HepG2 (cell line): ENCODE data around the gene ZCCHC24. TPM values are rescaled to one million over a fixed set of nuclear protein-coding genes. Genes with fewer than 3 reads are reported as not detected.

ENCODE experiments used
- ATAC-seq: fragments of 200-7000 bp; cut with Tn5 transposase; 3 replicates; pipeline ENCODE4 v1.9.1; 2020; ENCODE audit warnings: mild to moderate bottlenecking, moderate library complexity
- BruUV-seq: library from RNA; stranded (reverse); fragments of 400-500 nt; replicated peaks from 2 replicates; lab custom pipeline; 2021; lab: Mats Ljungman, UMichigan
- CTCF ChIA-PET: fragments of 300-600 bp; formaldehyde crosslinking; extraction: SDS; loops from one replicate; lab custom pipeline; 2021; ENCODE audit warnings: low total read pairs, inconsistent platforms, low intra/inter-chr PET ratio; lab: Yijun Ruan, JAX
- POLR2A ChIA-PET: fragments of 350-600 bp; sonication (Branson Sonifier 250); formaldehyde crosslinking; loops from one replicate; lab custom pipeline; 2020; ENCODE audit warnings: antibody characterized with exemption, inconsistent platforms; lab: Yijun Ruan, JAX
- DNase-seq: peaks from one replicate; pipeline ENCODE4 v3.0.0-alpha.2; 2015; ENCODE audit warnings: low spot score
- FAIRE-seq: peaks from 3 replicates; lab custom pipeline; 2011; peaks lifted over from hg19 to GRCh38; lab: Jason Lieb, UNC
- H2AFZ ChIP-seq: one replicate; pipeline ENCODE4 v1.6.1; 2011; ENCODE audit warnings: low read length, inconsistent platforms
- H3K27ac ChIP-seq: fragments of 300-600 bp; 3 replicates; pipeline ENCODE4 v1.8.0; 2011; ENCODE audit warnings: mixed run types, mild to moderate bottlenecking, mixed read lengths, low read length, inconsistent platforms; ENCODE audit not compliant: insufficient read depth; ENCODE audit errors: extremely low read length
- H3K27me3 ChIP-seq, 2 experiments: fragments of 200-600 bp in 1 of 2; 2 replicates in 1 of 2; 3 replicates in 1 of 2; pipeline versions ENCODE4 v1.6.0 to v1.8.0; 2011; ENCODE audit warnings: low read length in 2 of 2, mild to moderate bottlenecking in 2 of 2, moderate library complexity in 2 of 2, inconsistent platforms in 1 of 2; ENCODE audit not compliant: insufficient read depth in 2 of 2, control insufficient read depth in 1 of 2
- H3K36me3 ChIP-seq, 2 experiments: fragments of 200-600 bp in 1 of 2; replicated peaks in 1 of 2; 2 replicates in 1 of 2; 3 replicates in 1 of 2; pipeline versions ENCODE4 v1.5.1 to v1.8.0; 2011; ENCODE audit warnings: low read length in 2 of 2, inconsistent platforms in 1 of 2; ENCODE audit not compliant: insufficient read depth in 2 of 2, control insufficient read depth in 1 of 2
- H3K4me1 ChIP-seq: 2 replicates; pipeline ENCODE4 v1.5.1; 2012; ENCODE audit warnings: low read length, inconsistent platforms; ENCODE audit not compliant: insufficient read depth
- H3K4me2 ChIP-seq: 2 replicates; pipeline ENCODE4 v1.6.0; 2011; ENCODE audit warnings: low read depth, low read length, inconsistent platforms
- H3K4me3 ChIP-seq, 3 experiments: fragments of 200-600 bp in 1 of 3; sonication (generic), shearing (Covaris generic) in 1 of 3; replicated peaks in 1 of 3; 2 replicates each; pipeline ENCODE4 v1.5.1; 2011 to 2016; ENCODE audit warnings: low read length in 3 of 3, inconsistent platforms in 2 of 3, low read depth in 2 of 3, mild to moderate bottlenecking in 2 of 3, control low read depth in 1 of 3, mixed read lengths in 1 of 3; ENCODE audit not compliant: insufficient read depth in 1 of 3
- H3K79me2 ChIP-seq: one replicate; pipeline ENCODE4 v1.6.1; 2011; ENCODE audit warnings: low read length, inconsistent platforms; ENCODE audit not compliant: insufficient read depth
- H3K9ac ChIP-seq: 2 replicates; pipeline ENCODE4 v1.6.0; 2011; ENCODE audit warnings: mild to moderate bottlenecking, low read depth, low read length, inconsistent platforms; ENCODE audit not compliant: insufficient read depth
- H3K9me3 ChIP-seq: 2 replicates; pipeline ENCODE4 v1.5.1; 2012; ENCODE audit warnings: mild to moderate bottlenecking, low read length
- H4K20me1 ChIP-seq: 2 replicates; pipeline ENCODE4 v1.6.0; 2011; ENCODE audit warnings: inconsistent platforms, mild to moderate bottlenecking, low read length, moderate library complexity; ENCODE audit not compliant: insufficient read depth
- CBFB ChIP-seq: sonication (generic); formaldehyde crosslinking; IDR thresholded peaks from 2 replicates; pipeline ENCODE4 v1.4.0; 2020; ENCODE audit warnings: missing genetic modification reagents
- CEBPZ ChIP-seq: IDR thresholded peaks from 2 replicates; pipeline ENCODE4 v1.6.1; 2012; ENCODE audit warnings: low read length, improper control_type of control experiment
- GFI1 ChIP-seq: sonication (generic); formaldehyde crosslinking; IDR thresholded peaks from 2 replicates; pipeline ENCODE4 v1.5.0; 2020; ENCODE audit warnings: missing genetic modification reagents, mild to moderate bottlenecking, borderline replicate concordance
- MEF2D ChIP-seq: sonication (generic); formaldehyde crosslinking; IDR thresholded peaks from 2 replicates; pipeline ENCODE4 v1.5.1; 2020; ENCODE audit warnings: mild to moderate bottlenecking, missing genetic modification reagents
- NCOA2 ChIP-seq: sonication (generic); formaldehyde crosslinking; IDR thresholded peaks from 2 replicates; pipeline ENCODE4 v1.8.0; 2022; ENCODE audit warnings: inconsistent platforms
- SMAD3 ChIP-seq: sonication (generic); formaldehyde crosslinking; IDR thresholded peaks from 2 replicates; pipeline ENCODE4 v1.4.0; 2020; ENCODE audit warnings: missing genetic modification reagents
- THAP7 ChIP-seq: sonication (generic); formaldehyde crosslinking; IDR thresholded peaks from 2 replicates; pipeline ENCODE4 v1.8.1; 2023; ENCODE audit warnings: mild to moderate bottlenecking, missing genetic modification reagents
- ZBTB42 ChIP-seq: sonication (generic); formaldehyde crosslinking; IDR thresholded peaks from 2 replicates; pipeline ENCODE4 v1.5.0; 2020; ENCODE audit warnings: mild to moderate bottlenecking, missing genetic modification reagents
- ZEB1 ChIP-seq: IDR thresholded peaks from 2 replicates; pipeline ENCODE4 v1.6.1; 2012; ENCODE audit warnings: mild to moderate bottlenecking, low read depth, inconsistent platforms; ENCODE audit not compliant: insufficient replicate concordance
- ZNF10 ChIP-seq: sonication (generic); formaldehyde crosslinking; IDR thresholded peaks from 2 replicates; pipeline ENCODE4 v1.4.0; 2020; ENCODE audit warnings: mild to moderate bottlenecking, low read depth, missing genetic modification reagents, borderline replicate concordance
- ZNF468 ChIP-seq: sonication (generic); formaldehyde crosslinking; IDR thresholded peaks from 2 replicates; pipeline ENCODE4 v1.8.0; 2022; ENCODE audit warnings: mild to moderate bottlenecking, moderate library complexity, missing genetic modification reagents
- ZNF790 ChIP-seq: sonication (generic); formaldehyde crosslinking; IDR thresholded peaks from 2 replicates; pipeline ENCODE4 v1.8.0; 2022; ENCODE audit warnings: missing genetic modification reagents, mild to moderate bottlenecking, borderline replicate concordance
- ZNF839 ChIP-seq: sonication (generic); formaldehyde crosslinking; IDR thresholded peaks from 2 replicates; pipeline ENCODE4 v1.4.0; 2020; ENCODE audit warnings: missing genetic modification reagents, mild to moderate bottlenecking, borderline replicate concordance
- ZNF878 ChIP-seq: sonication (generic); formaldehyde crosslinking; IDR thresholded peaks from 2 replicates; pipeline ENCODE4 v1.8.1; 2023; ENCODE audit warnings: mild to moderate bottlenecking, missing genetic modification reagents, moderate library complexity
- WGBS: methylation state at CpG from one replicate; pipeline ENCODE4 v1.1.6; 2017; ENCODE audit warnings: low lambda C conversion rate; 5-methylcytosine and 5-hydroxymethylcytosine counted together
- in situ Hi-C: cut with HindIII; loops from 2 replicates; pipeline ENCODE4 v1.10.0; 2017; ENCODE audit warnings: low pct_unique_long_range_greater_than_20kb; ENCODE audit not compliant: extremely low pct_ligation_motif_present
- intact Hi-C: fragments of 100-400 bp; cut with micrococcal nuclease; formaldehyde crosslinking; loops from one replicate; pipeline ENCODE4 v1.10.0; 2022; ENCODE audit not compliant: unreplicated experiment
- polyA plus RNA-seq, 8 experiments: library from polyadenylated mRNA; depleted of rRNA in 3 of 8; stranded (reverse) in 7 of 8; unstranded in 1 of 8; fragments of >200 nt; fragmentation: Illumina TruSeq in 4 of 8; extraction: Trizol in 4 of 8; gene quantifications; 2 replicates each; pipeline versions ENCODE4 v1.2.1 to v1.2.3, GENCODE V29; 2011 to 2016; ENCODE audit warnings: low read depth in 4 of 8, missing spikeins in 1 of 8, mixed read lengths in 1 of 8; ENCODE audit not compliant: insufficient read depth in 1 of 8
- total RNA-seq, 5 experiments: library from RNA; depleted of rRNA; stranded (reverse); fragments of >200 nt; fragmentation: Illumina TruSeq; extraction: Trizol; gene quantifications; 2 replicates each; pipeline ENCODE4 v1.2.3, GENCODE V29; 2016; ENCODE audit warnings: low read depth in 1 of 5
- TF ChIP-seq, protein P1 (sequence below): IDR thresholded peaks from 2 replicates; pipeline ENCODE4 v1.6.1; 2016; ENCODE audit warnings: low read depth, control low read depth
- TF ChIP-seq, protein P2 (sequence below): IDR thresholded peaks from 2 replicates; pipeline ENCODE4 v1.6.1; 2016

Gene ZCCHC24
- total and polyA plus RNA-seq, 2 of the 13 experiments (the other 11 are each of a cell fraction or from before 2014, with no cell fraction given), result 3.1 to 7.9 TPM

GRCh38 chr10:79438699-79439085 is 6.7 kb downstream of the ZCCHC24 start:
- TF ChIP-seq THAP7 (CRISPR knock-in tag), result no peak
- no peak for TF ChIP-seq NCOA2 (CRISPR knock-in tag)
- no peak for TF ChIP-seq ZNF790
- no peak for TF ChIP-seq CBFB
- TF ChIP-seq ZNF878 (CRISPR knock-in tag), result no peak
- TF ChIP-seq GFI1 (CRISPR knock-in tag), result no peak
- TF ChIP-seq ZNF10 (CRISPR knock-in tag), result no peak
- TF ChIP-seq ZEB1, result no peak
- TF ChIP-seq ZBTB42 (CRISPR knock-in tag), result no peak
- TF ChIP-seq ZNF839 (CRISPR knock-in tag), result no peak
- TF ChIP-seq, protein P1, sequence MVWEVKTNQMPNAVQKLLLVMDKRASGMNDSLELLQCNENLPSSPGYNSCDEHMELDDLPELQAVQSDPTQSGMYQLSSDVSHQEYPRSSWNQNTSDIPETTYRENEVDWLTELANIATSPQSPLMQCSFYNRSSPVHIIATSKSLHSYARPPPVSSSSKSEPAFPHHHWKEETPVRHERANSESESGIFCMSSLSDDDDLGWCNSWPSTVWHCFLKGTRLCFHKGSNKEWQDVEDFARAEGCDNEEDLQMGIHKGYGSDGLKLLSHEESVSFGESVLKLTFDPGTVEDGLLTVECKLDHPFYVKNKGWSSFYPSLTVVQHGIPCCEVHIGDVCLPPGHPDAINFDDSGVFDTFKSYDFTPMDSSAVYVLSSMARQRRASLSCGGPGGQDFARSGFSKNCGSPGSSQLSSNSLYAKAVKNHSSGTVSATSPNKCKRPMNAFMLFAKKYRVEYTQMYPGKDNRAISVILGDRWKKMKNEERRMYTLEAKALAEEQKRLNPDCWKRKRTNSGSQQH (CRISPR knock-in tag), result no peak
- TF ChIP-seq CEBPZ, result no peak
- TF ChIP-seq SMAD3, result no peak
- no peak for TF ChIP-seq ZNF468 (CRISPR knock-in tag)
- TF ChIP-seq, protein P2, sequence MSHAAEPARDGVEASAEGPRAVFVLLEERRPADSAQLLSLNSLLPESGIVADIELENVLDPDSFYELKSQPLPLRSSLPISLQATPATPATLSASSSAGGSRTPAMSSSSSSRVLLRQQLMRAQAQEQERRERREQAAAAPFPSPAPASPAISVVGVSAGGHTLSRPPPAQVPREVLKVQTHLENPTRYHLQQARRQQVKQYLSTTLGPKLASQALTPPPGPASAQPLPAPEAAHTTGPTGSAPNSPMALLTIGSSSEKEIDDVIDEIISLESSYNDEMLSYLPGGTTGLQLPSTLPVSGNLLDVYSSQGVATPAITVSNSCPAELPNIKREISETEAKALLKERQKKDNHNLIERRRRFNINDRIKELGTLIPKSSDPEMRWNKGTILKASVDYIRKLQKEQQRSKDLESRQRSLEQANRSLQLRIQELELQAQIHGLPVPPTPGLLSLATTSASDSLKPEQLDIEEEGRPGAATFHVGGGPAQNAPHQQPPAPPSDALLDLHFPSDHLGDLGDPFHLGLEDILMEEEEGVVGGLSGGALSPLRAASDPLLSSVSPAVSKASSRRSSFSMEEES (CRISPR knock-in tag), result no peak
- no peak for TF ChIP-seq MEF2D (CRISPR knock-in tag)
- TF ChIP-seq, all 625 proteins: peak for 0
- Histone ChIP-seq H3K27ac (no peak overlapping the region), H3K36me3 (no peaks in the 10 kb centered on the region), H3K4me1 (peaks cover 39% of the 10 kb centered on the region), H3K4me3 (no peak overlapping the region), H3K79me2 (no peaks in the 10 kb centered on the region), H3K27me3 (no peaks in the 10 kb centered on the region), H3K9me3 (no peaks in the 10 kb centered on the region), H4K20me1 (no peaks in the 10 kb centered on the region), H3K4me2 (no peak overlapping the region), H3K9ac (no peak overlapping the region), H2AFZ (no peak overlapping the region)
- DNase-seq (no peak), ATAC-seq (no peak), FAIRE-seq (no peak)
- BruUV-seq, result no TSS peak
- 67% methylated on average over 3 of the region's 3 CpGs for WGBS
- POLR2A ChIA-PET, result no interaction called here
- intact Hi-C loops, result loop anchor here (2.0 kb wide), 1 partner anchor 64 kb away; no protein-coding TSS in a partner anchor
- CTCF ChIA-PET, result no interaction called here
- in situ Hi-C loops, result no loop called here
